ENCODE measurements around the gene ERBB4. TPM values are rescaled to one million over a fixed set of nuclear protein-coding genes. Genes with fewer than 3 reads are reported as not detected.

ERBB4 gene
- total and polyA plus RNA-seq, 7 donors = 0.07 to 7.5 (median 2.0) TPM

DNA sequence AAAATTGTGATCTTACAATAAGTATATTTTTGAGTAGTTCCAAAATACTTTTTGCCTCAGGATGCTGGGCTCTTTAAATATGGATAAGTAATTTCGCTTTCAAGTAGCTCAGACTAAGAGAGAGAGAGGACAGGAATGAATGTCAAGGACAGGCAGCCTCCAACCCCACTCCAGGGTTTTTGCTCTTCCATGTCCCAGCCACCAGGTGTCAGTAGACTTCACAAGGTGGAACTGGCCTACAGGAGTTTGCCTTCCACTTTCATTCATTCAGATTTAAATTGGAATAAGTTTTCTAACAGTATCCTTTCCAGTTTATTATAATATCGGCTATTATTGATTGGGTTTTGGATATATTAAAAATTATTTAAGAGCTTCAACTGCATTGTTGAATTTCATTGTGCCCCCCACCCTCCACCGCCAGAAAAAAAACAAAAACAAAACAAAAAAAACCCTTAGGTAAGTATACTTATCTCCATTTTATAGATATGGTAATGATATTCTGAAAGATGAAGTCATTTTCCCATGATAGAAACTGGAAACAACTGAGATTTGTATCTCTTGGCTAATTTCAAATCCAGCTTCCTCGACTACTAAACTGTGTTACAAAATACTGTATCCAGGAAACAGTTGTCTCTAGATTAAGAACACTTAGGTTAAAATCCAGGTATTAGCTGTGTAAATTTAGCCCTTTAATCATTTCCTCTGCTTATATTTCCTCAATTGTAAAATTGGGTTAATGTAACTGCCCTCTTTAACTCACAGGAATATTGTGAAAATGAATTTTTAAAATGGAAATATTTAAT is 793.1 kb downstream of the ERBB4 start:
- ATAC-seq (peak in 3 of 4 donors; percentile 74 to 90 (median 83)), DNase-seq (peak; percentile 16 to 53)
- H3K36me3 ChIP-seq (ENCODE audit: insufficient read depth in 1 of 2, low read depth in 1 of 2) = no peaks in the 10 kb centered on the region
- no peak overlapping the region for H3K4me3 ChIP-seq
- H3K4me1 ChIP-seq = no peaks in the 10 kb centered on the region
- TF ChIP-seq, protein P1, sequence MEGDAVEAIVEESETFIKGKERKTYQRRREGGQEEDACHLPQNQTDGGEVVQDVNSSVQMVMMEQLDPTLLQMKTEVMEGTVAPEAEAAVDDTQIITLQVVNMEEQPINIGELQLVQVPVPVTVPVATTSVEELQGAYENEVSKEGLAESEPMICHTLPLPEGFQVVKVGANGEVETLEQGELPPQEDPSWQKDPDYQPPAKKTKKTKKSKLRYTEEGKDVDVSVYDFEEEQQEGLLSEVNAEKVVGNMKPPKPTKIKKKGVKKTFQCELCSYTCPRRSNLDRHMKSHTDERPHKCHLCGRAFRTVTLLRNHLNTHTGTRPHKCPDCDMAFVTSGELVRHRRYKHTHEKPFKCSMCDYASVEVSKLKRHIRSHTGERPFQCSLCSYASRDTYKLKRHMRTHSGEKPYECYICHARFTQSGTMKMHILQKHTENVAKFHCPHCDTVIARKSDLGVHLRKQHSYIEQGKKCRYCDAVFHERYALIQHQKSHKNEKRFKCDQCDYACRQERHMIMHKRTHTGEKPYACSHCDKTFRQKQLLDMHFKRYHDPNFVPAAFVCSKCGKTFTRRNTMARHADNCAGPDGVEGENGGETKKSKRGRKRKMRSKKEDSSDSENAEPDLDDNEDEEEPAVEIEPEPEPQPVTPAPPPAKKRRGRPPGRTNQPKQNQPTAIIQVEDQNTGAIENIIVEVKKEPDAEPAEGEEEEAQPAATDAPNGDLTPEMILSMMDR (IDR thresholded peaks at IDR 0.05) = peak; percentile 93
- H3K27ac ChIP-seq = no peak overlapping the region
- WGBS, 3 donors = 39 to 48% (median 48%) methylated on average over 4 of the region's 4 CpGs
- intact Hi-C loops (cut with DNase I) = loop anchor here (5.0 kb wide), 1 partner anchor 802 kb away; no protein-coding TSS in a partner anchor
- H3K9me3 ChIP-seq = no peaks in the 10 kb centered on the region
- H3K27me3 ChIP-seq (ENCODE audit: insufficient read depth in 3 of 3, low read length in 2 of 3) = no peaks in the 10 kb centered on the region

DNA sequence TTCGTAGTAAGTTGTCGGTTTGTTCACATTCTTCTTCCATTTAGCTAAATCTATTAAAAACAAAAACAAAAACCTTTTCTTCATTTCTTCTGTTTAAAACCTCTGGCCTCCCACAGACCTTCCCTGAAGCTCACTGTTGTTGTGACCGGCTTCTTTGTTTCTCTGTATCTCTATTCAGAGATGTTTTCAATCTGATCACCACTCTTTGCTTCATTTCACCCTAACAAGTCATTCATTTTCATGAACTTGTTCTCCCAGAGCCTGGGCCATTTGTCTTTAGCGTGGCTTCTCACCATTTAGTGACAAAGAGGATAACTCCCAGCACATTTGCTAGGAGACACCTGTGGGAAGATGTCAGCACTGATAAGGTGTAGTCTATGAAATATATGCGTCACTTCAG is 794.2 kb downstream of the ERBB4 start:
- no peaks in the 10 kb centered on the region for H3K36me3 ChIP-seq (ENCODE audit: insufficient read depth in 1 of 2, low read depth in 1 of 2)
- H3K4me1 ChIP-seq = no peaks in the 10 kb centered on the region
- TF ChIP-seq, protein P1 (IDR thresholded peaks at IDR 0.05) = no peak
- 83 to 86% (median 86%) methylated on average over 5 of the region's 5 CpGs for WGBS, 3 donors
- H3K9me3 ChIP-seq = no peaks in the 10 kb centered on the region
- H3K4me3 ChIP-seq = no peak overlapping the region
- no peak for DNase-seq
- H3K27me3 ChIP-seq (ENCODE audit: insufficient read depth in 3 of 3, low read length in 2 of 3) = no peaks in the 10 kb centered on the region
- no peak for ATAC-seq
- intact Hi-C loops (cut with DNase I) = no loop called here
- no peak overlapping the region for H3K27ac ChIP-seq

DNA sequence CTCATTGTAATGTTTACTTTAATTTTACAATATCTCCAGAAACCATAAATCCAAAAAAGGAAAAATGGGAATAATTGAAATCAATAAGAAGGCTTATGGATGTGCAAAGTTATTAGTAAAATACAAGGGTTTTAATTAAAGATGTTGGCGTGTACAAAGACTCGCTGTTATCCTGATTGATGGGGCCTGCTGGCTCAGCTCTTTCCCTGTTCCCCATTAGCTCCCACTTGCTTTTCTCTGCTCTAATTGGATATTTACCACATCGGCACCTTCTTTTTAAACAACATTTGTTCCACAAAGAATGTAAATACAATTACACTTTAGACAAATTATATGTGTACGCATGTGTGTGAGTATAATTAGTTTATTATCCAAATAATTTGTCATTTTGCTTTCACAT is 796.6 kb downstream of the ERBB4 start:
- TF ChIP-seq, protein P1 (IDR thresholded peaks at IDR 0.05) = no peak
- Histone ChIP-seq H3K36me3 (ENCODE audit: insufficient read depth in 1 of 2, low read depth in 1 of 2) (no peaks in the 10 kb centered on the region), H3K27me3 (ENCODE audit: insufficient read depth in 3 of 3, low read length in 2 of 3) (no peaks in the 10 kb centered on the region), H3K27ac (no peak overlapping the region), H3K4me3 (no peak overlapping the region), H3K9me3 (no peaks in the 10 kb centered on the region), H3K4me1 (no peaks in the 10 kb centered on the region)
- intact Hi-C loops (cut with DNase I) = no loop called here
- DNase-seq (no peak), ATAC-seq (no peak)
- 87 to 91% (median 91%) methylated on average over 4 of the region's 4 CpGs for WGBS, 3 donors

DNA sequence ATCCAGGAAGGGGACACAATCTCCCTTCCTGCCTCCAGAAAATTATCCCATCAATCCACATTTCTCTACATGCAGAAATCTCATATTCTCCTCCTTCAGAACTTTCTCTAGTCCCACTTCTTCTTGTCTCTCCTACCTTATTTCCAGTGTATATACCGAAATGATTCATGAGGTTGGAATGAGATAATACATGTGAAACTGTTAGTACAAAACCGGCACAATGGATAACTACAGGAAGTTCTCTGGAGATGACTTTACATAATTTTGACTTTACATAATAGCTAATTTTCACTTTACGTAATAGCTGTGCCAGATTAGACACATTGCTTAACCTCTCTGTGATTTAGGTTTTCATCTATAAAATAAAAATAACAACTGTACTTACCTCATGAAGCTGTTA is 801.3 kb downstream of the ERBB4 start:
- Histone ChIP-seq H3K36me3 (ENCODE audit: insufficient read depth in 1 of 2, low read depth in 1 of 2) (no peaks in the 10 kb centered on the region), H3K4me1 (no peaks in the 10 kb centered on the region), H3K27me3 (ENCODE audit: insufficient read depth in 3 of 3, low read length in 2 of 3) (no peaks in the 10 kb centered on the region), H3K4me3 (no peak overlapping the region), H3K27ac (no peak overlapping the region), H3K9me3 (no peaks in the 10 kb centered on the region)
- ATAC-seq = no peak
- intact Hi-C loops (cut with DNase I) = no loop called here
- 60 to 68% (median 66%) methylated on average over 3 of the region's 3 CpGs for WGBS, 3 donors
- TF ChIP-seq, protein P1 (IDR thresholded peaks at IDR 0.05) = no peak
- DNase-seq = no peak
